Stimulated activated CD8-positive, alpha-beta memory T cell treated with anti-CD3 and anti-CD28 coated beads, Interleukin-4, amount 100 ng/mL, for 1 hour (primary cell): ENCODE measurements around the gene CDK14.

ENCODE experiments used
- DNase-seq, 2 donors: peaks; one replicate each; pipeline ENCODE4 v3.0.0-alpha.2; 2020; ENCODE audit warnings: low read depth in 2 of 2, low spot score in 1 of 2

Gene CDK14

DNA sequence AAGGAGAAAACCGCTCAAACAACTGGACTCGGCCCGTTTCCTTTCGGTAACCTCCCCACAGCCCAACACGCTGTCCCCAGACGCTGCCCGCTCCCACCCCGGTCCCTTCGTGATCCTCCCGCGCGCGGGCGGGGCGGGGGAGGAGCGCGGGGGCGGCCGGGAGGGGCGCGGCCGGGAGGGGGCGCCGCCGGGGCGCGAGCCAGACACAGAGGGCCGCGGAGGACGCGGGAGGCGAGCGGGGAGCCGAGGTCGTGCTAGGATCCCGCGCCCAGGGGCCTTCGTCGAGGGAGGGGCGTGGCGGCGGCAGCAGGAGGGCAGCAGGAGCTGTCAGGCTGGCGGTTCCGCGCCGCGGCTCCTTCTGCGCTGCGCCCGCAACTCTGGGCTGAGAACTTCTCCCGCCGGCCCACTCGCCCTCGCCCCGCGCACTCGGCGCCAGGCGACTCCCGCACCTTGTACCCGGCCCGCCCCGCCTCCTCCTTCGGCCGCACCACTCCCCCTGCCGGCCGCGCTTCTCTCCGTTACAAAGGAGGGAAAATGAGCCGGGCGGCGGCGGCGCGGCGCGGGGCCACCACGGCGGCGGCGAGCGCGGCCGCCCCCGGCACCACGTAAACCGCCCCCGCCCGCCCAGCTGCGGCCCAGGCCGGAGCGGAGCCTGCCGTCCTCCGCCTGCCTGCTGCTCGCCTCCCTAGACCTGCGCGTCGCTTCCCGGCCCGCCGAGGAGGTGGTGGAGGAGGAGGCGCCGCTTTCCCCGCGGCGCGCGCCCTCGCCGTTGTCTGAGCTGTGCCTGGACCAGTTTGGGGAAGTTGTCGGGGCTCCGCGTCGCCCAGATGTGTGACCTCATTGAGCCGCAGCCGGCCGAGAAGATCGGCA lies at the start of gene CDK14:
CDK14 (plus strand) TSS at position 521 of the 870 bp plus-strand sequence; CDS start at position 828, 307 bp downstream.
- no peak for DNase-seq

- DNase-seq: no peak
Measured at GRCh38 chr7:90551036-90551435, 45.1 kb upstream of the CDK14 start.

DNA sequence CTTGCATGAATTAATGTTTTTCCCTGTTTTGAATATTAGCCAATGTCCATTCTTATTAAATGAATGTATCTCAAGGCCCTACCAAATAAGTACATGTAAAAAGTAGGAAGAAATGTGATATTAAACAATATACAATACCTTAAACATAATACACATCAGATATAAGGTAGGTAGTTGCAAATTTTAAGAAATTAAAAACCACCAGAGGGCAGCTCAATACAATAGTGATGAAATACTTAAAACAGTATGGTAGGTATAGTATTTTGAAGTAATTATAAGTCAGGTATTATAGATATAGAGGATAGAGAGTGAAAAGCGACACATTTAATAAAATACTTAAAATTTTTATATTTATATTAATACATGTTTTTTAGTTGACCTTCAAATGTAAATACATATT lies 43.6 kb upstream of the CDK14 start:
- no peak for DNase-seq

DNA sequence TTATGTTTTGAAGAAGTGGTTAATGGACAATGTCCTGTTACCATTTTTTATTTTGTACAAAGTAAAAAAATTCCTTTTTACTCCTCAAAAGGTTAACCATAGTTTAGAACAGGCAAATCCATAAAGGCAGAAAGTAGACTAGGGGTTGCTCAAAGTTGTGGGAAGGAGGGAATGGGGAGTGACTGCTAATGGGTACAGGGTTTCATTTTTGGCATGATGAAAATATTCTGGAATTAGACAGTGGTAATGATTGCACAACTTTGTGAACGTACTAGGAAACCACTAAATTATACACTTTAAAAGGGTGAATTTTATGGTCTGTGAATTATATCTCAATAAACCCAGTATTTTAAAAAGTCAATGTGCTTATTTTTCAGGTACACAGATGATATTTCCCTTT lies 35.4 kb upstream of the CDK14 start:
- DNase-seq: no peak

- no peak for DNase-seq
Measured at GRCh38 chr7:90563286-90563685, 32.8 kb upstream of the CDK14 start.

DNA sequence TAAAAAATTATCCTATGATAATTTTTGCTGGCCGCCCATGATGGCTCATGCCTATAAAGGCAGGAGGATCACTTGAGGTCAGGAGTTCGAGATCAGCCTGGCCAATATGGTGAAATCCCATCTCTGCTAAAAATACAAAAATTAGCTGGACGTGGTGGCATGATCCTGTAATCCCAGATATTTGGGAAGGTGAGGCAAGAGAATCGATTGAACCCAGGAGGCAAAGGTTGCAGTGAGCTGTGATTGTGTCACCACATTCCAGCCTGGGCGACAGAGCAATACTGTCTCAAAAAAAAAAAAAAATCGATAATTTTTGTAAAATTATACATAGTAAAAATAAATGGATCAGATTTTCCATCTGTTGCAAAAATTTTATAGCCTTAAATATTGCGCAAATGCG lies 31.7 kb upstream of the CDK14 start:
- no peak for DNase-seq

DNA sequence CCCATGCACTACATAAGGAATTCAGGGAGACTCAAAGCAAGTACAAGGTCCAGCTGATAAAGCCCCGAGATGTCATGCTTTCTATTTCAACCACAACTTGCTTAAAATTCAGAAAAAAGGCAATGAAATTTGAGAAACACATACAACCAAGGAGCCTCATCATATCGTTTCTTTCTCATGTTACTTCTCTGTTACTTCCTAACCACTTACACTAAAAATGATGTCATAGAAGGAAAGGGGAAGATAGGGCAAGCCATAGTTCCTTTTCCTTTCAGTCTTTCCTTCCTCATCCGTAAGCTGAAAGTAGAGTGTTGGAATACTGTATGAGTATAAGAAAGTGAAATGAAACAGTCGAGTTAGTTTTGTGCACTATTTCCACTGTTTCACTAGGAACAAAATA lies 27.9 kb upstream of the CDK14 start:
- no peak for DNase-seq

DNA sequence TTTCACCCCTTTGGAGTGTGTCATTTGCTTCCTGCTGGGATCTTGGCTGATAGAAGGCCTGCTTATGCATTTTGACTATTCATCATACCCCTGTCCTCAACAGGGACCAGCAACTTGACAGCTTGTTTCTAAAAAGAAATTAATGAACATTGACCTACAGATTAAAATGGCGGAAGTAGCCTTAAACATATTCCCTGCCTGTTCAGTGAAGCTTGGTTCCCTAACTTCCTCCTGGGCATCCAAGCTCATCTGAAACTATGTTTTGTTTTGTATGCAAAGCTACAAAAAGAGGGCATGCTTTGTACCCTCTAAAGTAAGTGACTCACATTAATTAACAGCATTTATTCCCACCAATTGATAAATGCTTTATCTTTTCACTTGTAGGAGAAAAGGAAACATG lies 26.8 kb upstream of the CDK14 start:
- DNase-seq: no peak

DNA sequence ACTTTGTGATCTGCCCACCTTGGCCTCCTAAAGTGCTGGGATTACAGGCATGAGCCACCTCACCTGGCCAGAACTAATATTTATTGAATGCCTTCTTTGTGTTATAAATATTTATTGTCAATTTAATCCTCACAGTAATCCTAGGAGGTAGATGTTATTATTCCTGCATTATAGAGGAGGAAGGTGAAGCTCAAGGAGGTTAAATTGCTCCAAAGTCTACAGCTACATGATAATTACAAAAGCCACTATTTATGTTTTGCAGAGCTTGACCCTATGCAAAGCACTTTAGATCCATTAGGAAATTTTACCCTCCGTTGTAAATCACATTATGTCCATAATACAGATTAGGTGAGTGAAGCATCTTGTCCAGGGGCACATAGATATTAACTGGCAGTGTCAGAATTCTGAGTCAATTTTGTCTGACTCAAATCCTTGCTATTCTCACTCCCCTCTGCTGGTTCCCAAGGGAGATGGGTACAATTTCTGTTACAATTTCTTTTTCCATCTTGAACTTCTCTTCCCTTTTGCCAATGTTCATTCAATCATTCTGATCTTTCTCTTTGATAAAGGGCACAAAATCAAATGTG lies 25.7 kb upstream of the CDK14 start:
- DNase-seq: no peak

GRCh38 chr7:90574146-90574819 lies 21.8 kb upstream of the CDK14 start:
- no peak for DNase-seq

DNA sequence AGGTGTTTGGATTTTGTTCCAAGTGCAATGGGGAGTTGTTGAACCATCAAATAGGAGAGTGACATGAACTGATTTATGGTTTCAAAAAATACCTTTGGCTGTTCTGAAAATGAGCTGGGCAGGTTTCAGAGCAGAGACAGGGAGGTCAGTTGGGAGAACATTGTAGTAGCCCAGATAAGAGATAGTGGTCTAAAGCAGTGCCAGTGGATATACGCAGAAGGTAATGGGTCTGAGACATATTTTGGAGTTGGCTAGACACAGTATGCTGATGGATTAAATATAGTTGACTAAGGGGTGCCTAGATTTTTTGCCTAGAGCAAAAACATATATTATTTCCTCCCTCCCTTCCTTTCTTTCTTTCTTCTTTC lies 21.3 kb upstream of the CDK14 start:
- no peak for DNase-seq

GRCh38 chr7:90579181-90579688 lies 16.9 kb upstream of the CDK14 start:
- no peak for DNase-seq

- DNase-seq: no peak
Measured at GRCh38 chr7:90580051-90580450, 16.1 kb upstream of the CDK14 start.

DNA sequence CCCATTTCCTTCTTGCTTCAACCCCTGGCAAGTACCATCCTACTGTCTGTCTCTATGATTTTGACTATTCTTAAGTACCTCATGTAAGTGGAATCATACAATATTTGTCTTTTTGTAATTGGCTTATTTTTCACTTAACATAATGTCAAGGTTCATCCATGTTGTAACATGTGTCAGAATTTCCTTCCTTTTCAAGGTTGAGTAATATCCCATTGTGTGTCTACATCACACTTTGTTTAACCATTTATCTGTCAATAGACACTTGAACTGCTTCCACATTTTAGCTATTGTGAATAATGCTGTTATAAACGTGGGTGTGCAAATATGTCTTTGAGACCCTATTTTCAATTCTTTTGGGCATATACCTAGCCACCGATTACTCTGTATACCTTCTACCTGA lies 14.0 kb upstream of the CDK14 start:
- no peak for DNase-seq

DNA sequence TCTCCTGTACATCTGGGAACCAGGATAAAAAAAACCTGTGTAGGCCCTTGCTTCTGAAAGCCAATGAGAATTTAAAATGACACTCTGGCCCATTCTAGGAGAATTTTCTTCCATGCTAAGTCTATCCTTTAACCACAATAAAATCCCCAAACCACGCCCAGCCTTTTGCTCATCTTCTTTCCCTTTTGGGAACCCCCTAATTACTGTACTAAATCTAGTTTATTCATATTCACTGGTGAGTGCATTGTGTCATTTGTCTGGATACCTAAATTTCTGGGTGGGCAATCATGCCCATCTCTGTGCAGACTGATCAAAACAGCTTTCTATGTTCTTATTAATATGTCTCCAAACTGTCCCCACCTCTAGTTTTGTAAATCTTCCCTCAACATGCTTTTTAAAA lies 11.7 kb upstream of the CDK14 start:
- DNase-seq: no peak

DNA sequence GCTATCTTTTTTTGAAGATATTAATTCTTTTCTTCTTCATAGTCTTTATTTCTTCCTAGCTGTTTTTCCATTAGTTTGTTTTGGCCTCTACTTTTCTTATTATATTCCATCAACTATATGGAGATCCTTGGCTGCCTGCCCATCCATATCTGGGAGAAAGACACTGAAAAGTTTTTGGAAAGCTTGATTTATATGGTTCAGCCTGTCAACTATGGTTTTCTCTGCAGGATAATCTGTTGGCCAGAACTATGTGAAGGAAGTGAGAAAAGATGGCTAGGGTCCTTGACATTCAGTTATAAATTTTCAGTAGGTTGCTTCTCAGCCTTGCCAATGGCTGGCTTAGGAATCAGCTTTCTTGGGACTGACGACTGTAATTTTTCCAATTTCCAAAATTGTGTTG lies 10.0 kb upstream of the CDK14 start:
- DNase-seq: no peak

- DNase-seq: no peak
Measured at GRCh38 chr7:90587766-90588165, 8.4 kb upstream of the CDK14 start.

DNA sequence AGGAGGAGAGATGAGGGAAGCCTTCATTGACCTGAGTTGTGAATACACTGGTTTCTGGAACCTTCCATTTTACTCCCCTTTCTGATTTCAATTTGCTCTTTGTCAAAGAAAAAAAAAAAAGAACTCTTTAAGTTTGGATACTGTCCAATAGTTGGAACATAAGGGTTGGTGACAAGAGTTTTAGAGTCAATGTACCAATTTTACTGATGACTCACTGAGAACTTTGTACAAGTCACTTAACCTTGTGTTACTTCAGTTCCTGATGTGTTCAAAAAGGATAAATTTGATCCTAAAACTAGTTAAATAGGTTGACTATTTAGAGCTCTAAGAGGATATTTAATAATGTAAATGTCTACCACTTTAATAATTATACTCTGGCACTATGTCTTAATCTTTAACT lies 4.1 kb upstream of the CDK14 start:
- no peak for DNase-seq

DNA sequence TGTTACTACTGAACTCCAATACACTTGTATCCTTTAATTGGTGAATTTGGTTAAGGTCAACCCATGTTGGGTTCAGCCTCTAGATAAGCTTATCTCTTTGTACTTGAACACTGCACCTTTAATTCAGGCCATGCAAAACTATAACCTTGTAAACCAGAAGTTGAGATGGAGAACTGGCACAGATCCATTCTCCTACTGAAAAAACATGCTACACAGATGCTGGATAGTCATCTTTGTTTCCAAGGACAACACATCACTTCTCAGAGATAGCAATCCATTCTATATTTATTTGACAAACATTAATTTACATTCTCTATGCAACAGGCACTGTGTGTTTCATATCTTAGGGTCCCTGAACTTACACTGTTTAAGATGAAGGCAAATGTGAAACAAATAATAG lies 2.9 kb upstream of the CDK14 start:
- no peak for DNase-seq

DNA sequence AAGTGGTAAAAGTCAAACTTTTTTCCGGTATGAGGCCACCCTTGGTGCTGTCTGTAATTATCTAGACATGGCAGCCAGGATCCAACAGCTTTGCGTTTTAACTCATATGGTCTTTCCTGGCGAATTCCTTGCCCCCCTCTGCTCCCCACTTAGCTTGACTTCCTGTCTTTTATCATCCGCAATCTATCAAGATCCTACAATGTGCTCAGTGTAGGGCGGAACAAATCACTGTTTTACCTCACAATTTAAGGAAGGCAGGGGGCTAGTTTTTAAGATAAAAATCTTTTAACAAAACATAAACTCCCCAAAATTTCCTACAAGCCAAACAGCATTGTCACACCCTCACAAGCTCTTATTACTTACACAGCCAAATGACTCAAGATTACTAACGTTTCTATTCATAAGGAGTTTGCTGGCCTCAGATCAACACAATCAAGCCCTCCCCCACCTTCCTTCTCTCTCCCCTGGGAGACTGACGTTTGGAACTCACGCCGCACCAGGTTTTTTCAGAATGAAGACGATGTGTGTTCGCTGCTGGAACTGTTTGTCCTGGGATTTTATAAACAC lies 1.3 kb upstream of the CDK14 start:
- DNase-seq: no peak

DNA sequence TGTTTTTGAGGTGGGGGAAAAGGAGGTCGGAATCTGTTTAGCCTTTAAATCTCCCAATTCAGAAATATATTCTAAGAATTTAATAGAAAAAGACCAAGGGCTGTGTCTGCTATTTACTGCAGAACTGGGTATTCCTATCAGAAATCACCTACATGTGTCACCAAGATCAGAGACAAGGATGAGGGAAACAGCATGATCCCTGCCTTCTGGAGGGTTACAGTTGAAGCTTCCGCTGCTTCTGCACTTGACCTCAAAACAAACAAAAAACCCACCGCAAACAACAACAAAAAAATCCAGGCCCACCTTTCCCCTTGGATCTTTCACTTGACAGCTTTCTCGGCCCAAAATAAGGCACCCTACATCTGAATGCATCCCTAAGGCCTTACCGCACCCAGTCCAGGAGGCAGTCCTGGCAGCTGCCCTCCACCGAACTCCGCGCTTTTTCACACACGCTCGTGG lies 750 bp upstream of the CDK14 start:
- no peak for DNase-seq
